Lower leg skin (tissue), 4 donors: Measurements from ENCODE around the gene SORCS1. TPM values are rescaled to one million over a fixed set of nuclear protein-coding genes. Genes with fewer than 3 reads are reported as not detected.

Source experiments
- DNase-seq, 2 donors: peaks; one replicate each; pipeline ENCODE4 v3.0.0-alpha.2; 2019; ENCODE audit warnings: low spot score in 2 of 2
- H3K4me3 ChIP-seq: fragments of 200-600 bp; sonication (generic); 2 replicates; pipeline ENCODE4 v1.5.1; 2017; ENCODE audit warnings: mild to moderate bottlenecking, low read depth; ENCODE audit not compliant: poor library complexity, severe bottlenecking
- CTCF ChIP-seq, 3 donors: fragments of 450-650 bp; IDR thresholded peaks; one replicate each; pipeline ENCODE4 v1.5.1; 2016; ENCODE audit warnings: antibody characterized with exemption in 3 of 3, mild to moderate bottlenecking in 3 of 3, moderate library complexity in 2 of 3
- POLR2A ChIP-seq, 2 donors: fragments of 450-650 bp; IDR thresholded peaks; one replicate each; pipeline ENCODE4 v1.6.1; 2016 to 2017; ENCODE audit warnings: antibody characterized with exemption in 2 of 2, mild to moderate bottlenecking in 1 of 2, moderate library complexity in 1 of 2
- WGBS, 2 donors: methylation state at CpG; one replicate each; pipeline ENCODE4 v1.1.5; 2018; 5-methylcytosine and 5-hydroxymethylcytosine counted together
- intact Hi-C: fragments of 100-400 bp; cut with DNase I; formaldehyde crosslinking; loops from one replicate; pipeline ENCODE4 v1.15.0; 2023; ENCODE audit warnings: low total_unique reads
- total RNA-seq, 4 donors: library from RNA; depleted of rRNA; stranded (reverse); fragments of >200 nt; gene quantifications; one replicate each; pipeline ENCODE4 v1.1.0, GENCODE V29; 2016

The SORCS1 gene
- total RNA-seq, 4 donors from 2014 or later: 2.2 to 5.3 (median 2.9) TPM

GRCh38 chr10:106866244-106866845 lies 298.2 kb downstream of the SORCS1 start:
- intact Hi-C loops: no loop called here
- 87 to 90% methylated on average over 7 of the region's 7 CpGs for WGBS, 2 donors

GRCh38 chr10:106864031-106864430 lies 300.5 kb downstream of the SORCS1 start:
- DNase-seq: no peak
- intact Hi-C loops: no loop called here
- H3K4me3 ChIP-seq: no peak overlapping the region
- 79 to 85% methylated on average over 8 of the region's 8 CpGs for WGBS, 2 donors
- TF ChIP-seq POLR2A (IDR thresholded peaks at IDR 0.05) (no peak), CTCF (IDR thresholded peaks at IDR 0.05) (no peak)

More at GRCh38 chr10:106866244-106866845, 298.2 kb downstream of the SORCS1 start:
- no peak for TF ChIP-seq CTCF (IDR thresholded peaks at IDR 0.05)
- no peak for TF ChIP-seq POLR2A (IDR thresholded peaks at IDR 0.05)
- no peak overlapping the region for H3K4me3 ChIP-seq
- no peak for DNase-seq

- TF ChIP-seq CTCF (IDR thresholded peaks at IDR 0.05): no peak
- TF ChIP-seq POLR2A (IDR thresholded peaks at IDR 0.05): no peak
- no peak for DNase-seq
- intact Hi-C loops: no loop called here
- WGBS, 2 donors: 63 to 80% methylated on average over 2 of the region's 2 CpGs
- no peak overlapping the region for H3K4me3 ChIP-seq
Observed at GRCh38 chr10:106863549-106863948, 301.0 kb downstream of the SORCS1 start.

GRCh38 chr10:106859892-106860652 lies 304.4 kb downstream of the SORCS1 start:
- WGBS, 2 donors: 91 to 92% methylated on average over 4 of the region's 4 CpGs
- no peak overlapping the region for H3K4me3 ChIP-seq
- intact Hi-C loops: no loop called here
- DNase-seq: no peak
- TF ChIP-seq POLR2A (IDR thresholded peaks at IDR 0.05): no peak
- no peak for TF ChIP-seq CTCF (IDR thresholded peaks at IDR 0.05)

- TF ChIP-seq POLR2A (IDR thresholded peaks at IDR 0.05) (no peak), CTCF (IDR thresholded peaks at IDR 0.05) (no peak)
- no peak overlapping the region for H3K4me3 ChIP-seq
- intact Hi-C loops: no loop called here
- DNase-seq: no peak
- whole genome bisulfite sequencing, 2 donors: 63 to 77% methylated on average over 6 of the region's 6 CpGs
Observed at GRCh38 chr10:106857728-106858127, 306.8 kb downstream of the SORCS1 start.
